Stimulated activated CD4-positive, alpha-beta T cell treated with anti-CD3 and anti-CD28 coated beads, Interleukin-12 subunit alpha, Interleukin-12 subunit beta, amount 100 ng/mL, for 48 hours (primary cell): ENCODE measurements around the gene SERPINB13.

Experiments used
- DNase-seq, 3 donors: peaks; one replicate each; pipeline ENCODE4 v3.0.0-alpha.2; 2020; ENCODE audit warnings: low read depth in 2 of 3, low spot score in 1 of 3

Gene SERPINB13, protein sequence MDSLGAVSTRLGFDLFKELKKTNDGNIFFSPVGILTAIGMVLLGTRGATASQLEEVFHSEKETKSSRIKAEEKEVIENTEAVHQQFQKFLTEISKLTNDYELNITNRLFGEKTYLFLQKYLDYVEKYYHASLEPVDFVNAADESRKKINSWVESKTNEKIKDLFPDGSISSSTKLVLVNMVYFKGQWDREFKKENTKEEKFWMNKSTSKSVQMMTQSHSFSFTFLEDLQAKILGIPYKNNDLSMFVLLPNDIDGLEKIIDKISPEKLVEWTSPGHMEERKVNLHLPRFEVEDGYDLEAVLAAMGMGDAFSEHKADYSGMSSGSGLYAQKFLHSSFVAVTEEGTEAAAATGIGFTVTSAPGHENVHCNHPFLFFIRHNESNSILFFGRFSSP

DNA sequence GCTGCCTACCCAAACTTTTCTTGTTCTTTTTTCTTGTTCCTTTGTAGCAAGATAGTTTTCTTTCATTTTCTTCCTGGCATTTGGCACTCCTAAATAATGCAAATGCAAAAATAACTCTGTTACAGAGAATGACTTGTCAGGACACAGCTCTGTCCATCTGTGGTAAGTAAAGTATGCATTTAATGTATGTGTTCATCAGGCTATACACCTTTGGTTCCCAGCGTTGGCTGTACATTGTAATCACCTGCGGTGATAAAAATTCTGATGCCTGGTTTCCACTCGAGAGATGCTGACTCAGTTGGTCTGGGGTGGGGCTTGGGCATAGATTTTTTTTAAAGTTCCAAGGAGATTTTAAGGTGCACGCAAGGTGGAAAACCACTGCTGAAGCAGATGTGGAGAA is at the start of gene SERPINB13:
Gene SERPINB13, plus strand, starts transcription at position 378 of the 400 bp plus-strand sequence. CDS start 1,325 bp downstream, outside the sequence.
- no peak for DNase-seq

DNA sequence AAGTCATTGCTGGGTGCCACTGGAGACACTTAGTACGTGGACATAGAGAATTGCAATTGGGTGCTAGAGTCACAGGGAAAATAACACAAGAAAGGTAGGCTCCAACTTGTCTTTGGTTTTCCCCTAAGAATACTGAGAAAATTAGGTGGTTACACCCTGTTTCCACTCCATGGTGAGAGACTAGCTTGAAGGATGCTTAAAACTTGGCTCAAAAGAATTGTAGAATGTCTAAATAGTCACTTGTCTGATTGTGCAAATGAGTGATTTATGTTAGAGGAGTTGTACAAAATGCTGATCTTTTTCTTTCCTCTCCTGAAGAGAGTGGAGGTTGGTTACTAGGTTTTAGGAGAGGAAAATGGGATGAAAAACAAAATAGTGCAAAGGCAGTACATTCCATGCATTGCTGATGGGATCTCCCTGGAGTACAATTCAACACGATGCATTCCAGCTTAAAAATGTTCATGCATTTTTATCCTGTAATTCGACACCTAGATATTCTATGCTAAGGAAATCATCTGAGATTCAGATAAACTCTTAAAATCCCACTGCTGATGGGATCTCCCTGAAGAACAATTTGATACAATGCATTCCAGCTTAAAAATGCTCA is 47.1 kb upstream of the SERPINB13 start:
- DNase-seq: no peak

- DNase-seq: no peak
These were observed 45.1 kb upstream of the SERPINB13 start, which contains the start of gene SERPINB12 for GRCh38 chr18:63542069-63542468. TSS of gene SERPINB12 (plus strand) at chr18:63542369. CDS start at chr18:63556160, 13,791 bp downstream.

DNA sequence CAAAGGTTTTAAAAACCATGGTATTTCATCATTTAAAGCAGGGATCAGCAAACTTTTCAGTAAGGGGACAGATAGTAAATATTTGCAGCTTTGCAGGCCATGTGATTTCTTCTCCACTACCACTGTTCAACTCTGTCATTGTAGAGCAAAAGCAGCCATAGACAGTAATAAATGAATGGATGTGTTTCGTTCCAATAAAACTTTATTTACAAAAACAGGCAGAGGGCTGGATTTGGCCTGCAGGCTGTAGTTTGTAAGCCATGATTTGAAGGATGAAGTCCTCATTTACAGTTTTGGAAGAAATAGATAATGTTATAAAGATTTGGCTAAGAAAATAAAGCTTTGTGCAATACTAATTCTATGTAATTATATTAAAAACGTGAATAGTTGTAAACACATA is 43.1 kb upstream of the SERPINB13 start:
- DNase-seq: no peak

- no peak for DNase-seq
These were observed 42.1 kb upstream of the SERPINB13 start for GRCh38 chr18:63545000-63545399.

DNA sequence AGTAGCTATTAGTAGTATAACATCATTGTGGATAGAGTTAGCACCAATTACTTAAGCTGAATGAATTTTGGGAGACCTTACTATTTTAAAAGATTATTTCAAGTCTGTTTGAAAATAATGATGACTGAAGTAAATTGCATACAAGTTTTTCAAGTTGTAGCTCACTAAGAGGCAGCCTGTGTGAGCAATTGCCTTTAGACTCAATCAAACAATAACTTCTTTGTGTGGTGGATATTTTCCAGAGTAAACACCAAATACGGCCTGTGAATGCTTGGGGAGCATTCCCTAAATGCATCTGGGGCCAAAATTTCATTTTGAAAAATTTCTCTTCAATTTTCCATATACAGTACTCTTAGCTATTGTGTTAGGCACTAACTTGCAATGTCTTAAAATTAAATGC is 37.1 kb upstream of the SERPINB13 start:
- no peak for DNase-seq

- DNase-seq: no peak
These were observed 35.4 kb upstream of the SERPINB13 start for GRCh38 chr18:63551769-63552168.

GRCh38 chr18:63552581-63552980 is 34.6 kb upstream of the SERPINB13 start:
- DNase-seq: no peak

- DNase-seq: no peak
These were observed 34.1 kb upstream of the SERPINB13 start for GRCh38 chr18:63553081-63553480.

DNA sequence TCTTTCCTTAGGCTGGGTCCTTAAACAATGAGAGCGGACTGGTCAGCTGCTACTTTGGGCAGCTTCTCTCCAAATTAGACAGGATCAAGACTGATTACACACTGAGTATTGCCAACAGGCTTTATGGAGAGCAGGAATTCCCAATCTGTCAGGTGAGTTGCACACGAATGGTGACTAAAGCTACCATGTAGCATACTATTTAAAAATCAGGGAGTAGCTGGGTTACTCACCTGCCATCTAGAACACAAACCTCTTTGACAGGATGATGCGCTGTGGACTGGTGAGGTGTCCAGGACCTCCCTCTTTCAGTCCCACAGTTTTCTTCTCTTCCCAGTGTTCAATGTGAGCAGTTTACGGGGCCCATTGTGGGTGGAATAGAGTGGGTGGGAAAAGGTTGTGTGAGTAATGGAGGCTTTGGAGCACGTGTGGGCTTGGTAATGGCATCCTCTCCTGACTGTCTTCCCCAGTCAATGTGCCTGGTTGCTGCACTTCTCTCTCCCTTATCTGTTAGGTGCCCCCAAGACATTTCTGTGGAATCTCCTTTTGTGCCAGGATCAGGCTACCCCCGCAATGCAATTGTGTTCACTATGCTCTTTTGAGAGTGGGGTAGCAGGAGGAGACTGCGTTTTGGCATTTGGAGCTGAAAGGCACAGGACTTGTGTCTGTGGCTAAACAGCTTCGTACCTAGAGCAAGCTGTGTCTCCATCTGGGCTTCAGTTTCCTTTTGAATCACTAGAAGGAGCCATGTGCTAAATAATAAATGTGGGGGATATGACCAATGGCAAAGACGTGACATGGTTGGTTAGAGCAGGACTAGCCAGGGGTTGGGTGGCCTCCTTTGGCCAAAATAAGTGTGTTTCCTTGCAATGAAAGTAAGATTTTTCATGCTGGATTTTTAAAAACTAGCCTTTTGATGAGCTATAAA is 27.3 kb upstream of the SERPINB13 start:
- no peak for DNase-seq

- DNase-seq: no peak
These were observed 24.9 kb upstream of the SERPINB13 start for GRCh38 chr18:63562284-63562683.

DNA sequence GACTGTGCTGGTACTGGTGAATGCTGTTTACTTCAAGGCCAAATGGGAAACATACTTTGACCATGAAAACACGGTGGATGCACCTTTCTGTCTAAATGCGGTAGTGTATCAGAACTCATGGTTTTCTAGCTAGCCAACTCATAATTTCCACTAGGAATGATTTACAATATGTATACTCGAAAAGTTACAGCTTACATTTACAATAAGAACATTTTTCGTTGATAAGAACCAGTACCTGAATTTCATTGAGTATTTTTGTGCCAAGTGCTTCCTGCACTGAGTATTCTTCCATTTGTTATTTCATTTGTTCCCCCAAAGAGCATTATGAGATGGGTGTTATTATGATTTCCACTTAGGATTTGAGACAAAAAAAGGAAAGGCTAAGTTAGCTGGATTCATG is 23.1 kb upstream of the SERPINB13 start:
- no peak for DNase-seq

GRCh38 chr18:63564561-63564960 is 22.6 kb upstream of the SERPINB13 start:
- DNase-seq: no peak

DNA sequence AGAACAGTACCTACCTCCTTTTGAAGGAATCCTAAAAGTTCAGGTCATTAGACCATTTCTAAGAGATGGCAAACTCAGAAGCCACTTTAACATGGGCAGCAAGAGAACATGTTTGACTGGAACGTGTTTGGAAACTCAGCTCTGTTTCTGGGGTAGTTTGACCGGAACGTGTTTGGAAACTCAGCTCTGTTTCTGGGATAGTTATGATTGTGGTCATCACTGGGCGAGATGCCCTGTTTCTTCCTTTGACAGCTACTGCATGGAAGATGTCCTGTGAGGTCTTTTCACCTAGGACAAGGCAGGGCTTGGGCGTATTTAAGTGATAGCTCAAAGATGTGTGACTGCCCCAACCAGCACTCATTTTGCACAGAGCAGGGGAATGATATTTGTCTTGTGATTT is 19.9 kb upstream of the SERPINB13 start:
- DNase-seq: no peak

GRCh38 chr18:63567825-63568224 is 19.3 kb upstream of the SERPINB13 start:
- no peak for DNase-seq

DNA sequence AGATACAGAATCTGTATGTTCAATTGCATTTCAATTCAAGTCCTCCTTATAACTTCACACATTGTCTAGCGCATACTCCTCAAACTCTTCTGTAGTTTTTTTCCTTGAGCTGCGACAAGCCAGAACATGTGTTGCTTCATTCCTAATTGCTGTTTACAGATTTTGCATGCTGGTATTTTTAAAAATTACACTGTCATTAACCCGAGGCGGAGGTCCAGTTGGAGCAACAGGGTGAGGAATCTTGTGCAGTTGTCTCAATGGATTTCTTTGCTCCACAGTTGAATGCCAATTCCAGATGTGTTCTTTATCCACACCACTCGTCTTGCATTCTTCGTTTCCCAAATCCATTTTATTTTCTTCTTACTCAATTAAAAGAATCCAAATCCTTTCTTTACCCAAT is 16.4 kb upstream of the SERPINB13 start:
- no peak for DNase-seq

DNA sequence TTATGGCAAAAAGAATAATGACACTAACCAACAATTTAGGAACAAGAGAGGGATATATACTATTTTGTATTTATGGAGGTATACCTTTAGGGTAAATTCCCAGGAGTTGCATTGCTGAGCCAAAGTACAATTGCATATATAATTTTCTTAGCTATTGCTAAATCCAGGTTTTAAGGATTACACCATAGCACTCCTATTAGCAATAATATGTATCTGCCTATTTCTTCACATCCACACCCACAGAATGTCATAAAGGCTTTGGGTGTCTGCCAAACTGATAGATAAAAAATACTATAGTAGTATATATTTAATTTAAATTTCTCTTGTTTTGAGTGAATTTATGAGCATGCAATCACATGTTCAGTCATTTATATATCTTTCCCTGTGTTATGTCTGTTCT is 11.5 kb upstream of the SERPINB13 start:
- DNase-seq: no peak

DNA sequence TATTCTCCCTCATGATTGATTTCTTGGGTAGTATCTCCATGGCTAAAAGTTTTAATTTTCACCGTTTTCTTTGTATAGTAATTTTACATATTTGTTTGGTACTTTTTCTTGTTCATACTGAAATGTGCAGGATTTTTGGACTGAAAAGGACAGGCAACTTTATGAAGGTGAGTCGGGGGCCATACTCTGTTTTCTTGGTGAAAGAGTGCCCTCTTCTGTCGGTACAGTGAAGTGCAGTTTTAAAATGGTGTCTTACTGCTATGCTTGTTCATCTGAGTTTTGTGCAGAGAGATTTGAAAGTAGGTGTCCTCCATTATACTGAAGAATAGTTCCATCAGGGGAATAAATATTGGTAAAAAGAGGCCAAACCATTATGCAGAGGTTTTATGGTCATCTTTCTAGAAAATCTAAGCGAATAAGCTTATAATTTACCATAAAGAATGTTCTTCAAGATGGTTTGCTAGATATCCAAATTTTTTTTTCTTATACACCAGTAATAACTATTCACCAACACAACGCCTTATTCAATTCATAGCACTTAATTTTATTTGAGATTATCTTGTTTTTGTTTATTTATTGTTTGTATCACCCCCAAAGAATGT is 8.7 kb upstream of the SERPINB13 start:
- peak in 1 of 3 donors; percentile 34 for DNase-seq

DNA sequence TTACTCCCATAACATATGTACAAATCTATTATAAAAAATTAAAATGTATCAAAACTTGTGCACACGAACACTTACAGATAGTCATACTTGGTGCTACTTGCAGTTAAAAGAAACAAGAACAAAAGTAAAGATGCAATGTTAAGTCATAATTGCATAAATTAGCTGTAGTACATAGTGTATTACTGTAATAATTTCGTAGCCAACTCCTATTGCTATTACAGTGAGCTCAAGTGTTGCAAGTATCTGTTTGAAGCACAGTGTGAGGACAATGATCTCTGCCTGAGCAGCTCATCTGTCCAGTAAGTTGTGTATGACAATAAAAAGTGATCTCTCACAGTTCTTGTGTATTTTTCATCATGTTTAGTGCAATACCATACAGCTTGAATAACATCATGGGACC is 7.5 kb upstream of the SERPINB13 start:
- no peak for DNase-seq

- no peak for DNase-seq
These were observed 1.2 kb upstream of the SERPINB13 start for GRCh38 chr18:63585988-63586387.

DNA sequence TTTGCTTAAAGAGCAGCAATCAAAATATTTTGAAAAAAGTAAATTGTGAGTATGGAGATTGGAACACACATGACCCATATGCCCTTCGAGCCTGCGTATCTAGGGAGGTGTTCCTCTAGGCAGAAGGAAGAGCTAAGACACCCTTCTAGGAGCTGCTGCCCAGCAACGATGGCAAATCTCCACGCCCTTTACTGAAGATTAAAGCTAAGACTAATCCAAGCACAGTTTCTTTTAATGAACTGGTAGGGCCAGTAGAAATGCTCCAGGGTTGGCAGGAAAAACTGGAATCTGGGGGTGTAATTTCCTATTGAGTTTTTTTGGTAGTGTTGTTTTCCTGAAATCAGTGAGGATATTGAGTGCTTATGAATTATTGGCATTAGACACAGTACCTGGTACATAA is 712 bp upstream of the SERPINB13 start:
- no peak for DNase-seq
